GM12874 (cell line): ENCODE results near the gene SCN9A.

Source experiments
- TF ChIP-seq, protein P1 (sequence below): IDR thresholded peaks from 2 replicates; pipeline ENCODE4 v1.5.1; 2011; ENCODE audit warnings: low read depth, mild to moderate bottlenecking, control low read depth, low read length, moderate library complexity; ENCODE audit not compliant: insufficient read depth

Gene SCN9A

DNA sequence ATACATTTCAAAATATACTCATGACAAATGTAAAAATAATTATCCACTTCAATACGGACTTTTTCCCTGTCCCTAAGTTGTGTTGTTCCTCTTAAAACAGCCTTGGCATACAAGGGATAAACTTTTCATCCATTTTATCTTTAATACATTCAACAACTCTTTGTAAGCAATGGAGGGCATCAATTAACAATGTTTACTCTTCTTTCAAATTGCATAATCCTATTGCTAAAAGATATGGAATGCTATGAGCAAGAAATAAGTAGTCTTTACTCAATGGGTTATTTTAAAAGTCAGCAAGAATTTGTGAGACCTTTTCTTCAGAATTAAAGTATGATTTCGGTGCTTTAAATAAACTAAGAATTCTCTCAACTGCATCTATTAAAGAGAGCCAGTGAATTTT is 41.9 kb downstream of the SCN9A start:
- TF ChIP-seq, protein P1, sequence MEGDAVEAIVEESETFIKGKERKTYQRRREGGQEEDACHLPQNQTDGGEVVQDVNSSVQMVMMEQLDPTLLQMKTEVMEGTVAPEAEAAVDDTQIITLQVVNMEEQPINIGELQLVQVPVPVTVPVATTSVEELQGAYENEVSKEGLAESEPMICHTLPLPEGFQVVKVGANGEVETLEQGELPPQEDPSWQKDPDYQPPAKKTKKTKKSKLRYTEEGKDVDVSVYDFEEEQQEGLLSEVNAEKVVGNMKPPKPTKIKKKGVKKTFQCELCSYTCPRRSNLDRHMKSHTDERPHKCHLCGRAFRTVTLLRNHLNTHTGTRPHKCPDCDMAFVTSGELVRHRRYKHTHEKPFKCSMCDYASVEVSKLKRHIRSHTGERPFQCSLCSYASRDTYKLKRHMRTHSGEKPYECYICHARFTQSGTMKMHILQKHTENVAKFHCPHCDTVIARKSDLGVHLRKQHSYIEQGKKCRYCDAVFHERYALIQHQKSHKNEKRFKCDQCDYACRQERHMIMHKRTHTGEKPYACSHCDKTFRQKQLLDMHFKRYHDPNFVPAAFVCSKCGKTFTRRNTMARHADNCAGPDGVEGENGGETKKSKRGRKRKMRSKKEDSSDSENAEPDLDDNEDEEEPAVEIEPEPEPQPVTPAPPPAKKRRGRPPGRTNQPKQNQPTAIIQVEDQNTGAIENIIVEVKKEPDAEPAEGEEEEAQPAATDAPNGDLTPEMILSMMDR: no peak

DNA sequence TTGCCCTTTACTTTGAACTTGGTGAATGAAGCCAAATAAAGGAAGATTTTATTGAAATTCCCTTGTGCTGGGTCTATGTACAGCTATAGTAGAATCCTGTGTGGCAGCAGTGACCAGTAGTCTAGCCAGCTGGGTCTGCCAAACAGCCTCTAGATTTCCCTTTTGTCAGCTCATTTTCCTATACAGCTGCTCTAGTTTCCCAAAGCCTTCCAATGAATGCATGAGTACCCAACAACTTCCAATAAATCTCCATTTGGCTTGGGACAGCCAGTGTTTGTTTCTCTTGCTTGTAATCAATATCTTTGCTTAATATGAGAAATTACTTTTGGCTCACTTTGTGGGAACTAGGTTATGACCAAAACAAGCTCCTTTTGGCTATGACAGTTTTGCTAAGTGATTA is 43.6 kb downstream of the SCN9A start:
- TF ChIP-seq, protein P1: no peak

DNA sequence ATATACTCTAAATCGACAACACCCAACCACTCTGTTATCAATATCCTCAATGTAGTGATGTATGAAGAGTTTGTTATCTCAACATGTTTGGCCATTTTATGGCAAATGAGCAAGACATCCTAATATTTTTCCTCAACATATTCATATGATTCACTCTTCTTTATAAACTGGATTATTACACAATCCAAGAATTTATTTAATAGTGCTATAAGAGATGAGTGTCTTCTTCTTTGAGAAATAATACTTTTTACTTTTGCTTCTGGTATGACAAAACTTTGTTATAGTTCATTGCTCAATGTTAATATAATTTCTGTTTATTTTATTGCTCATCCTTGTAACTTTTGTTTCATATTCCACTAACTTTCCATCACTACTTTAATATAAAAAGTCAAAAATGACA is 44.3 kb downstream of the SCN9A start:
- TF ChIP-seq, protein P1: no peak

DNA sequence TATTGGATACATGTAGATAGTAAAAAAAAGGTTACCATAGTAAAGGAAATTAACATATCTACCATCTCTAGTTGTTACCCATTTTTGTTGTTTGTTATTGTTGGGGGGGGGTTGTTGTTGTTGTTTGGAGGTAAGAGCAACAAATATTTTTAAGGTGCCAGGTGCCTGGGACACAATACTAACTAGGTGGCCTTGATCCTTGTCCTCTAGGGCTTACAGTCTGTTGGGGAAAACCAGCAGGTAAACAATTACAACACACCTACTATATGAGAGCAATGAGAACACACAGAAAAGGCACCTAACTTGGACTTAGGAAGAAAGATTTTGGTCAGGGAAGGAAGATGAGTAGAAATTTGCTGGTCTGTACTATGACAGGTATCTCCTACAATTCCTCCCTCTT is 46.3 kb downstream of the SCN9A start:
- TF ChIP-seq, protein P1: no peak

DNA sequence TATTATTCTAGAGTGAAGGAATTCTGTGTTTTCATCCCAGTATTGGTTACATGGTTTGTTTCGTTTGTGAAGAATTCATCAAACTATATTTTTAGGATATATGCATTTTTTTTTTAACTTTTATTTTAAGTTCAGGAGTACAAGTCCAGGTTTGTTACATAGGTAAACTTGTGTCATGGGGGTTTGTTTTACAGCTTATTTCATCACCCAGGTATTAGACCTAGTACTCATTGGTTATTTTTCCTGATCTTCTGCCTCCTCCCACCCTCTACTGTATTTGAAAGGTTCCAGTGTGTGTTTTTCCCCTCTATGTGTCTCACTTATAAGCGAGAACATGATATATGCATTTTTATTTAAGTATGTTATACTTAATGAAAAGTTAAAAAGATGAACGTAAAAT is 47.6 kb downstream of the SCN9A start:
- TF ChIP-seq, protein P1: no peak

DNA sequence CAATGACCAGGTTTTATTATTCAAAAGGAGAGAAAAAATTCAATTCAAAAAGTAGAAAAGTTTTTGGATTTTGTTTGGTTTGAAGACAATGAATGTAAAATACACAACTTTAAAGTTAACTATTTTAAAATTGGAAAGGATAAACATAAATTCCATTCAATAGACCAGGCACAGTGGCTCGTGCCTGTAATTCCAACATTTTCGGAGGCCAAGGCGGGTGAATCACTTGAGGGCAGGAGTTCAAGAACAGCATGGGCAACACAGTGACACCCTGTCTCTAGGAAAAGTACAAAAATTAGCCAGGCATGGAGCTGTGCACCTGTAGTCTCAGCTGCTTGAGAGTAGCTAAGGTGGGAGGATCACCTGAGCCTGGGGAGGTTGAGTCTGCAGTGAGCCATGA is 54.7 kb downstream of the SCN9A start:
- TF ChIP-seq, protein P1: no peak

DNA sequence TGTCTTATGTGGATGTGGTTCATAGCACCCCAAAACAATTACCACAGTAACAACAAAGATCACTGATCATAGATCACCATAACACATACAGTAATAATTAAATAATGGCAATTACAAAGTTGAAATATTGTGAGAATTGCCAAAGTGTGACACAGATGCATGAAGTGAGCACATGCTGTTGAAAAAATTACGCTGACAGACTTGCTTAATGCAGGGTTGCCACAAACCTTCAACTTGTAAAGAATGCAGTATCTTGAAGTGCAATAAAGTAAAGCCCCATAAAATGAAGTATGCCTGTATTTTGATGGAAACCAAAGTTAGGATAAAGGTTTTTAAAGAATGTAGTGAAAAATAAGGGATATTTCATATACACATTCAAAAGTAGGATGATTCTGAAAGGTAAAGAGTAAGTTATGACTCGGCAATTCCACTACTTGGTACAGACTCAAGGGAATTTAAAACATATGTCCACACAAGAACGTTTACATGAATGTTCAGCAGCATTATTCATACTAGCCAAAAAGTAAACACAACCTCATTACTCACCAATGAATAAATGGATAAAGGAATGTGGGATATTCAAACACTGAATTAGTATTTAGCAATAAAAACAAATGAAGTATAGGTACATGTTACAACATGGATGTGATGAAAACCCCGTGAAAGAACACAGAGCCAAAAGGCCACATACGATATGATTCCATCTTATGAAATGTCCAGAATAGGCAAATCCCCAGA is 61.6 kb downstream of the SCN9A start:
- TF ChIP-seq, protein P1: no peak
